Loucy (cell line): ENCODE measurements around the gene TEX261.
A peak's percentile ranks its signal among the peaks of the same experiment; 100 is the strongest.

Source experiments
- H2AFZ ChIP-seq: fragments of 200-600 bp; sonication (generic); 2 replicates; pipeline ENCODE4 v1.6.0; 2016; ENCODE audit warnings: antibody characterized with exemption, mild to moderate bottlenecking, low read length, moderate library complexity
- H3F3A ChIP-seq: fragments of 200-600 bp; 2 replicates; pipeline ENCODE4 v1.6.0; 2016; ENCODE audit warnings: antibody characterized with exemption, low read depth, mild to moderate bottlenecking
- H3K27me3 ChIP-seq: fragments of 200-600 bp; sonication (generic); 2 replicates; pipeline ENCODE4 v1.6.1; 2014; ENCODE audit warnings: low read length, mild to moderate bottlenecking; ENCODE audit not compliant: insufficient read depth, poor library complexity, severe bottlenecking
- H3K36me3 ChIP-seq: fragments of 200-600 bp; sonication (generic); 2 replicates; pipeline ENCODE4 v1.6.1; 2016; ENCODE audit warnings: low read length; ENCODE audit not compliant: insufficient read depth
- H3K4me1 ChIP-seq: fragments of 200-600 bp; sonication (generic); 2 replicates; pipeline ENCODE4 v1.5.1; 2014; ENCODE audit warnings: low read length, mild to moderate bottlenecking; ENCODE audit not compliant: insufficient read depth, poor library complexity, severe bottlenecking
- H3K4me2 ChIP-seq: fragments of 200-600 bp; sonication (generic); 2 replicates; pipeline ENCODE4 v1.6.0; 2014; ENCODE audit warnings: antibody characterized with exemption, low read length, low read depth, mild to moderate bottlenecking; ENCODE audit not compliant: poor library complexity, severe bottlenecking
- H3K4me3 ChIP-seq: fragments of 200-600 bp; sonication (generic); 2 replicates; pipeline ENCODE4 v1.5.1; 2014; ENCODE audit warnings: low read length, mild to moderate bottlenecking, mixed read lengths; ENCODE audit not compliant: poor library complexity, severe bottlenecking
- H3K79me2 ChIP-seq: fragments of 200-600 bp; sonication (generic); 2 replicates; pipeline ENCODE4 v1.6.1; 2014; ENCODE audit warnings: low read length; ENCODE audit not compliant: insufficient read depth
- H3K9ac ChIP-seq: fragments of 200-600 bp; sonication (generic); 2 replicates; pipeline ENCODE4 v1.6.0; 2014; ENCODE audit warnings: mild to moderate bottlenecking, low read depth, low read length, moderate library complexity; ENCODE audit not compliant: poor library complexity, severe bottlenecking
- H3K9me2 ChIP-seq: fragments of 200-600 bp; sonication (generic); replicated peaks from 2 replicates; pipeline ENCODE4 v1.6.1; 2016; ENCODE audit warnings: low read depth, low read length, mixed read lengths
- H3K9me3 ChIP-seq: fragments of 200-600 bp; sonication (generic); 2 replicates; pipeline ENCODE4 v1.6.1; 2014; ENCODE audit warnings: mild to moderate bottlenecking, antibody characterized with exemption, low read length, low read depth; ENCODE audit not compliant: insufficient read depth
- H4K20me1 ChIP-seq: fragments of 200-600 bp; sonication (generic); 2 replicates; pipeline ENCODE4 v1.6.0; 2014; ENCODE audit warnings: antibody characterized with exemption, low read length, mild to moderate bottlenecking; ENCODE audit not compliant: insufficient read depth, poor library complexity, severe bottlenecking
- CTCF ChIP-seq: fragments of 200-600 bp; sonication (generic); conservative IDR thresholded peaks from 2 replicates; pipeline ENCODE4 v1.5.1; 2014; ENCODE audit warnings: mild to moderate bottlenecking, antibody characterized with exemption, low read length
- EZH2phosphoT487 ChIP-seq: fragments of 200-600 bp; IDR thresholded peaks from 2 replicates; pipeline ENCODE4 v1.6.1; 2018; ENCODE audit warnings: antibody characterized with exemption, mild to moderate bottlenecking, moderate library complexity, borderline replicate concordance

TEX261 gene

DNA sequence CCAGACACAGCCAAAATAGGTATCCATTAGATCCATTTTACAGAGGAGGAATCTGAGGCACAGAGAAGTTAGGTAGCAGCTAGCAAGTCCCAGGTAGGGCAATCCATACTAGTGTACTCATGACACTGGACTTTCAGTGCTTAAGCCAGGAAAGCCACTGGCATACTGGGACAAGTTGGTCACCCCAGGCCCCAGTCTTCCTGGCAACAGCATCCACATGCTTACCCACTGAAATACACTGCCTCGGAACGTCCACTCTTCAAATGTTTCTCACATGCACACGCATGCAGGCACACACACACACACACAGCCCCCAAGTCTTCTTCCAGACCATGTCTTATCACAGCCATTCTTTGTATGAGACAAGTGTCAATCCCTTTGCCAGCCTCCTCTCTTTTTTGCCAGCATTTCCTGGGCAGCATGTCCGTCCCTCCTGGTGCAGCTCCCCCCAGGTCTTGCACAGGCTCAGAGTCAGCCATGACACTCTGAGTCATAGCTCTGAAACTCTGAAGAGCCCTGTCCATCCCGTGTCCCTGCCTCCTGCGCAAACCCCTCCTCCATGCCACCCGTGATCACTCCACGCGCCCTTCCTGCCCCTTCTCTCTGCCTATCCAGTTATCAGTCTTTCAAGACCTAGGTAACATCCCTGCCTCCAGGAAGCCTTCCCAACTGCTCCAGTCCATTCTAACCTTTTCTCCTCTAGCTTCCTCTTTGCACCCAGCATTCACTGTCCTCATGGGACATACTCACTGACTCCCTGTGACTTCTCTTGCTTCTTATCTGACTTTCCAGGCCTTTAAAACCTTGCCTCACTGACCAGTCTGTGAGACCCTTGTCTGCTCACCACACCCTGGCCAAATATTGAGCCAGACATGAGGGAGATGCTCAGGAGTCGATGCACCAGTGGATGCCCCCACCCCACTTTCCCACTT, 10.9 kb upstream of the TEX261 start:
- TF ChIP-seq EZH2phosphoT487 (no peak), CTCF (no peak)
- Histone ChIP-seq H3K9ac (no peak overlapping the region), H3K36me3 (no peaks in the 10 kb centered on the region), H3K4me2 (no peak overlapping the region), H3K4me1 (peaks cover 5% of the 10 kb centered on the region), H3K27me3 (no peaks in the 10 kb centered on the region), H3K9me3 (no peaks in the 10 kb centered on the region), H3K79me2 (no peaks in the 10 kb centered on the region), H3K9me2 (no peaks in the 10 kb centered on the region), H4K20me1 (no peaks in the 10 kb centered on the region), H3F3A (no peaks in the 10 kb centered on the region), H3K4me3 (no peak overlapping the region), H2AFZ (0 out of 2 replicates have a peak overlapping the region, but pooled peaks have one; percentile 12)

DNA sequence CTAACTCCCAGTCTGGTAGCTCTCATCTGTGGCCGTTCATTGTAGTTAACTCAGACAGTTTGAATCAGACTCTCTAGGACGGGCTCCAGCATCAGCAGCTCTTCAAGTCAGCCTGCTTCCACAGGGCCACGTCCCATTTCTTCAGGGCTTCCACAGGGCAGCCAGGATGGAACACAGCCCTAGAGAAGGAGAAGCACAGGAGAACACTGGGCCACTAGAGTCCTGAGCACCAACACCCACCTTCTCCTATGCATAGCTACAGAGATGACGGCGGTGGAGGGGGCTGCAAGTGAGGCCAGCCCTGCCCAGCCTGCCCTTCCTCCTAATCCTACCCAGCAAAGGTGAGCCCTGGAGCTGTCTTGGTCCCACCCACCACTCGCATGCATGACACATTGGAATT, 10.2 kb upstream of the TEX261 start:
- no peaks in the 10 kb centered on the region for H3K9me2 ChIP-seq
- H2AFZ ChIP-seq, result no peak overlapping the region
- no peak for TF ChIP-seq CTCF
- TF ChIP-seq EZH2phosphoT487, result no peak
- H3K4me2 ChIP-seq, result no peak overlapping the region
- H3K79me2 ChIP-seq, result no peaks in the 10 kb centered on the region
- H3F3A ChIP-seq, result no peaks in the 10 kb centered on the region
- no peak overlapping the region for H3K4me3 ChIP-seq
- no peaks in the 10 kb centered on the region for H3K9me3 ChIP-seq
- no peaks in the 10 kb centered on the region for H4K20me1 ChIP-seq
- H3K4me1 ChIP-seq, result peaks cover 7% of the 10 kb centered on the region
- H3K36me3 ChIP-seq, result no peaks in the 10 kb centered on the region
- H3K9ac ChIP-seq, result no peak overlapping the region
- H3K27me3 ChIP-seq, result no peaks in the 10 kb centered on the region

DNA sequence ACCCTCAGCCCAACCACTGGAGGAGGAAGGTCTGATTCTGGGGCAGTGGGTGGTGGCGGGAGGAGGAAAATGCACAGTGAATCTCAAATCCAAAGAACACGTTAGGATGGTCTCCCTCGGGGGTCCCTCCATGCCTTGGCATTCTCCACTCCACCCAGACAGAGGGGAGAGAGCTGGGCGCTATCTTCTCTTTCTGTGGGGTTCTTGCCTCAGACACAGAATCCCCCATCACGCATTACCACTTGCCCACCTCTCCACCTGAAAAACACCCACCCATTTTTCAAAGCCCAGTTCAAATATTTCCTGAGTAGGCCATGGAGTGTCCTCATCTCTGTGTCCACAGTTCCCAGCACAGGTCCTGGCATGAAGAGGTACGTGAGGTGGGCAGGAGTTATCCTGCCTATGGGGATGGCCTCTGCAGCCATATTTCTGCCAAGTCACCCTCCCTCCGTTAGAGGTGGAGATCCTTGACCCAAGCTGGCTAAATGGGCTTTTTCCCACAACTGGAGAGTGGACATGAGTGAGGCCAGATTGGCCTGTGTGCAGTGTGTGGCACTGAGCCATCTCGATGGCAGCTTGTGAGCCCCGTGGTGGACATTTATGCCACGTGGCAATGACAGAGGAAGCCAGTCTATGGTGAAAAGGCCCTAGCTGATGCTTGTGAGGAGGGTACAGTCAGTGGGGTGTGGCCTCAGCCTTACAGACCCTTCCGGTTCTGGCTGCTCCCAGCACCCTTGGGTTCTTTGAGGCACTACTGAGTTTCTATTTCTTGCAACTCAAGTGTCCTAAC, 9.5 kb upstream of the TEX261 start:
- H3K9me3 ChIP-seq, result no peaks in the 10 kb centered on the region
- peak overlapping the region; percentile 55; the same call in 1 of the 2 replicates for H2AFZ ChIP-seq
- H3K27me3 ChIP-seq, result no peaks in the 10 kb centered on the region
- no peak overlapping the region for H3K9ac ChIP-seq
- H3K4me1 ChIP-seq, result peaks cover 14% of the 10 kb centered on the region
- no peak for TF ChIP-seq EZH2phosphoT487
- TF ChIP-seq CTCF, result no peak
- H3K9me2 ChIP-seq, result no peaks in the 10 kb centered on the region
- H3K79me2 ChIP-seq, result no peaks in the 10 kb centered on the region
- H3K36me3 ChIP-seq, result no peaks in the 10 kb centered on the region
- H3K4me2 ChIP-seq, result no peak overlapping the region
- H3F3A ChIP-seq, result no peaks in the 10 kb centered on the region
- no peak overlapping the region for H3K4me3 ChIP-seq
- no peaks in the 10 kb centered on the region for H4K20me1 ChIP-seq
